Right ventricle myocardium inferior (tissue), 1 donor: Measurements from ENCODE around the gene TCF4. TPM values are rescaled to one million over a fixed set of nuclear protein-coding genes. Genes with fewer than 3 reads are reported as not detected.

Experiments
- ATAC-seq: fragments of 200-7000 bp; cut with Tn5 transposase; one replicate; pipeline ENCODE4 v1.9.1; 2020; ENCODE audit warnings: mild to moderate bottlenecking, moderate library complexity
- DNase-seq: peaks from one replicate; pipeline ENCODE4 v3.0.0; 2021; ENCODE audit errors: missing footprints
- intact Hi-C: fragments of 100-400 bp; cut with DNase I; formaldehyde crosslinking; loops from one replicate; pipeline ENCODE4 v1.11.0; 2022
- total RNA-seq: library from RNA; stranded (reverse); fragmentation: NEBNext Ultra II Directional; extraction: Animal tissue kit (Norgen Biotek cat#: 25700); gene quantifications from one replicate; pipeline ENCODE4 v1.2.1, GENCODE V29; 2021
- donor health status: DM: no; HTN: yes; CAD: no; lungs with severe emphysema.

Gene TCF4
- total RNA-seq, 1 donor from 2014 or later: 57.8 TPM

GRCh38 chr18:55407774-55408535 is 180.0 kb downstream of the TCF4 start:
- intact Hi-C loops: no loop called here
- DNase-seq (no peak), ATAC-seq (no peak)

- ATAC-seq (no peak), DNase-seq (no peak)
- intact Hi-C loops: no loop called here
Measured at GRCh38 chr18:55407191-55407590, 180.8 kb downstream of the TCF4 start.

DNA sequence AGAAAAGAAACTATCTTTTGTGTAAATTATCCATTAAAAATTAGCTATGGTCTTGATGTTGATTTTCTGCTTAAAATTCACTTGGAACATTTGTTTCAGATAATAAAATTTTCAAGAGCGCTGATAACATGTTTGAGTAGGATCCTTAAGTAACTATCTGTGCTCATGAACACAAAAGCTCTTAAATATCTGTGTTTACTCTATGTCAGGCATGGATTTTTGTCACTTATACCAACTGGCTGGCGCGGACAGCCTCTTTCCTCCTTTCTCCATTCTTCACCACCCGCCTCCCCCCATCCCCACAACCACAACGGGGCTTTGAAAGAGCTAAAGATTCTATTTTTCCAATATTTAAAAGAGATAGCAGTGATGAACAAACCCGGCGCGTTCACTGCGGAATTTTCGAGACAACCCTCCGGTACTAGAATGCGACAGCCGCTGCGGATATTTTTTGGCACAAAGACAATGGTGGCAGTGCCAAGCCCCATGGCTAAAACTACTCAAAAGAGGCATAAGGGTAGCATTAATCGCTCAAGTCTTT is 181.5 kb downstream of the TCF4 start:
- ATAC-seq (no peak), DNase-seq (no peak)
- intact Hi-C loops: no loop called here

GRCh38 chr18:55405893-55406406 is 182.0 kb downstream of the TCF4 start:
- DNase-seq (peak; percentile 90), ATAC-seq (peak; percentile 93)
- intact Hi-C loops: no loop called here

DNA sequence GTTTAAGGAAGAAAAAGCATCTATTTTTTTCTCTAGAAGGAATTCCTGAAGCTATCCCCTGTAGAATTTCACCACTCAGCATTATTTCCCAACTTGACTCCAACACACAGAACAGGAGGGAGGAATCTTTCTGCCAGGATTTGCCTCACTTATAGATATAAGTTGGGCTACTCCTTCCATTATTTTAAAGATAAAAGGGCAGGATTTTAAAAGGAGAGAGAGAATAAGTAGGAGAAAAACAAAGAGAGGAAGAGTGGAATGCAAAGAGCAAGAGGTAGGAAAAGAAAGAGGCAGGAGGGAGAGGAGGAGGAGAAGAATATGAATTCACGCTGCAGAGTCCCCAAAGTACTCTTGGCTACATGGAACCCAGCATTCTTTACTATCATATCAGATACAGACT is 182.5 kb downstream of the TCF4 start:
- peak; percentile 4 for ATAC-seq
- intact Hi-C loops: no loop called here
- no peak for DNase-seq

GRCh38 chr18:55404832-55405465 is 183.0 kb downstream of the TCF4 start:
- DNase-seq: no peak
- intact Hi-C loops: loop anchor here (5.0 kb wide), 5 partner anchors 63 to 372 kb away; partner anchors contain the start of gene TCF4
- ATAC-seq: no peak

DNA sequence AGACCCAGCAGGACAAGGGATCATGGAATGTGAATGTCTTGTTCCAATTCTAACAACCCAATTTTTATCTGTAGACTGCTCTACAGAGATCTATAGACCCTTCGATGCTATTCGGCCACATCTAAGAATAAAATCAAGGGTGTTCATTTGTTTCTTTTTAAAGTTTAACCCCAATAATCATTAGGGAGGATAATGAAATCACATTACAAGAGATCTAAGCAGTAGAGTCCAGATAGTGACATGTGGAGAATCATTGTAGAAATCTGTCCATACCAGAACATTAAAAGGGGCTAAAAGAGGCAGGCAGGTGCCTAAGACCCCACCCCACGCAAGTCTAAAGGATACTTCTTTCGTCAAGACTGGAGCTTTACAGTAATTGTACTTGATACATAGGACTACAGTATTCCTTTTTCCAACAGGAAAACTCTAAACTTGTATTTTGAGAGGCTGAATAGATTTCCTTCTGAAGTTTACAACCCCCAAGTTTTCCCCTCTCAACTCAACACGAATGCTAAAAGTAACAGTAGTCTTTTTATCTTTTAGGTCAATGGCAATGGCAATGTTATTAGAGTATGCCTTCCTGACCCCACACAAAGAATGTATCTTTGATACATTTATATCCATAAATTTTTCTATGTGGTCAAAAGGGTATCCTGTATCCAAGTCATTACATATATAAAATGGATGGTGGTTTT is 183.7 kb downstream of the TCF4 start:
- ATAC-seq (no peak), DNase-seq (no peak)
- intact Hi-C loops: loop anchor here (5.0 kb wide), 5 partner anchors 62 to 373 kb away; partner anchors contain the start of gene TCF4

DNA sequence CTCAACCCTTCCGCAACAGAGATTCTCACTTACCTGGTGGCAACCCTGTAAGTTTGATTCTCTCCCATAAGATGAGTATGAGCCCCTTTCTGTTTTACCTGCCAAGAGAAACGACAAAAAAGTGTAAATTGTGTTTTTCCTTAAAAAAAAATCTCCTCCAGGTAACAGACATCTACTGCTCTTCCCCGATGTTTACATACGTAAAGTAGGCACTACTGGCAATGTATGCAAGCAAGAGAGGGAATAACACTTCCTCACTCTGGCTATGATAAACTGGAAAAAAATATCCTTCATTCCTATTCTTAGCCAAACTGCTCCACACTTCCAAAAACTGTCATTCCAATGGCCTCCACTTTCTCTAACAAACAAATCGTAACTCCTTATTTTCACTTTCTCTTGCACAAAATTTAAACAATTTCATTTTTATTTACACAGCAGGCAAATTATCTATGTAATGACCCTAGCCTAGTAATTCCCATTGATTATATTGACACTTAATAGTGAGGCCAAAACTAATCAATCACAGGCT is 184.5 kb downstream of the TCF4 start:
- no peak for ATAC-seq
- no peak for DNase-seq
- intact Hi-C loops: loop anchor here (5.0 kb wide), 5 partner anchors 61 to 374 kb away; partner anchors contain the start of gene TCF4

DNA sequence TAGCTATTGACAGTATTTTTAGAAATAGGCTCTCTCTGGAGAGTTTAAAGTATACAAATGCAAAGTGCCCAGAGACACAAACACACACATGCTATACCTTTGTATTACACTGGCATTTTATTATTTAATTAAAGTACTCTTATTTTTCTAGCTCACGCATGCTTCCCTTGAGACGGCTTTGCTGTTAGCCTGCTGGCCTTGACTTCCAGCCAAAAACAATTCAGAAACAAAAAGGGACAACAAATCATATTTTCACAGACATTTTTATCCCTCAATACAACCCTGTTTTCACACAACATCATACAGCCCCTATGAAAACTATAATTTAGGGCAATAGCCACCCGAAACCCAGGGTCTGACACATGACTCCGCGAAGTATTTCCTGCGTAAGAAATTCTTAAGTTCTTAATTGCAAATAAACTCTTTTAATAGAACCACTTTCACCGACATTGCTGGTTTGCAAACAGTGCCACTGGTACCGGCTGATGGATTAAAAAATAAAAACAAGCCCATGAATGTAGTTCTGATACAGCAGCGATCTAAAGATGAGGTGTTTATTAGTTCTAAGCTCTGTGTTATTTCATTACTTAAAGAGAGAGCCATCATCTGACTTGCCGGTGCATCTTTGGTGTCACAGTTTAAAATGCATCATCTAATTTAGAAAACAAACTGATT is 185.1 kb downstream of the TCF4 start:
- DNase-seq (no peak), ATAC-seq (no peak)
- intact Hi-C loops: loop anchor here (5.0 kb wide), 5 partner anchors 61 to 374 kb away; partner anchors contain the start of gene TCF4

- DNase-seq: no peak
- ATAC-seq: peak; percentile 44
- intact Hi-C loops: loop anchor here (5.0 kb wide), 5 partner anchors 59 to 376 kb away; partner anchors contain the start of gene TCF4
Measured at GRCh38 chr18:55401638-55402191, 186.3 kb downstream of the TCF4 start.

DNA sequence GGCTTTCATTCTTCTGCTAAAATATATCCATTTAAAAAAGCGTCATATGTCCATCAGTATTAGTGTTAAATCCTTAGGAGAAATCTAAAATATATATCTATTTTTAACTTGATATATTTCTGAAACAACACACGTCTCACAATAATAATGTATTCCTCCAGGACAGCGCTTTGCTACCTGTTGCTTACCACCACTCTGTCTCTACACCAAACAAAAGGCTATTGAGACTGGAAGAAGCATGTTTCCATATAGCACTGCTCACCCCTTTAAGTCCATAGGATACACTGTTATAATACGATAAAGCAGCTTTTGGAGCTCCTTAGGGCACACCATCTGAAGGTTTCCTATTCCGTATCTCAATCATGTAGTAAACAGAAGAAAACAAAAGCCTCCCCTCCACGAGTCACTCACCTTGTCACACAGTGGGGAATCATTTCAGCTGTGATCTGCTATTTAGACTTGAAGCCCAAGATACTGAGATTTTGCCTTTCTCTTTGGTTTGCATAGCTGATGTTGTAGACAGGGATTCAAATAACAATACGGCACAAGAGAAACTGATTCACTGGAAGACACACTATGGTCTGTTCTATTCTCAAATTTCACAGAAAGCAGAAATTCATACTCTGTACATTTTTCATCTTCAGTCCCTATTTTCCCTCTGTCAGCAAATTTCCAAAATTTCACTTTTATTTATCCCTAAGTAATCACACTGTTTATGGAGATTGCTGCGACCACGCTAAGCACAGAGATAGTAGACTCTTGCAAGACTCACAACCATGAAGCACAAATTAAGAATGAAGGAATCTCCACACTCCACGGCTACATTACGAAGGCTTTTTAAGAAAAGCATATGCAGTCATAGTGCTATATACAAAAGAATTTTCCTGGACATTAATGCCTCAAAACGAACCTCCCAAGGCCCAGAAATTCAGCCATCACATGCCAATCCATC is 187.1 kb downstream of the TCF4 start:
- intact Hi-C loops: loop anchor here (5.0 kb wide), 5 partner anchors 59 to 376 kb away; partner anchors contain the start of gene TCF4

DNA sequence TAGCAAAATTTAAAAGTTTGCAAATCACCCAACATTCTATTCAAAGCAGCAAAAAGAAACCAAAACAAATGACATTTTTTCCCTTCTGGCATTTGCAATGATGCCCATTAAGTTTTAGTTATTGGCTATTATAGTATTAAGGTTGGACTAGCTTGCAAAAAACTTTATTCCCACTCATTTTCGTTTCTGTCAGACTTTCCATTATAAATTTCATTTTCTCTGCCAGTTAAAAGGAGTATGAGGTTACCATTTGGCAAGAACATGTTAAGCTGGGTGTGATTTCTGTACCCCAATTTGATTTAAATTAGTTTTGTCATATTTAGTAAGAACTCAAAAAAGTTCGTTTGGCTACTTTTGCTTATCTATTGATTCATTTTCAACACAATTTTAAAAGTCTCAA is 187.9 kb downstream of the TCF4 start:
- no peak for DNase-seq
- no peak for ATAC-seq
- intact Hi-C loops: loop anchor here (5.0 kb wide), 5 partner anchors 58 to 377 kb away; partner anchors contain the start of gene TCF4

More for the DNA sequence above, 187.1 kb downstream of the TCF4 start:
- ATAC-seq (peak; percentile 2), DNase-seq (no peak)

DNA sequence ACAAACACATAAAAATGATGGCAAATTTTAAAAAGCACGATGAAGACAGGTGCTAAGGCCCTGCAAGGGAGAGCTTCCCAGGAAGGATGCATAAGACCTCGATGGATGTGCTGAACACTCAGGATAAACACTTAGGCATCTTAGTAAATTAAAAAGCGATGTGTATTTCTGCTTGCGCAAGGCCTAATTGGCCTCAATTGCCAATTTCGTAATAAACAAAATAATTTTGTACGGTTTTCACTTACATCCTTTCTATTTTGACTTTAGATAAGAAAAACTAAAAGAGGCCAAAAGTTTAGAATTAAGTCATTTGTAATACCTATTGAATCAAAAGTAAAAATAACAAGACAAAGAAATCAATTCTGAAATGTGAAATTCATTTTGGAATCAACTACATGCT is 189.1 kb downstream of the TCF4 start:
- intact Hi-C loops: no loop called here
- ATAC-seq: no peak
- DNase-seq: no peak

DNA sequence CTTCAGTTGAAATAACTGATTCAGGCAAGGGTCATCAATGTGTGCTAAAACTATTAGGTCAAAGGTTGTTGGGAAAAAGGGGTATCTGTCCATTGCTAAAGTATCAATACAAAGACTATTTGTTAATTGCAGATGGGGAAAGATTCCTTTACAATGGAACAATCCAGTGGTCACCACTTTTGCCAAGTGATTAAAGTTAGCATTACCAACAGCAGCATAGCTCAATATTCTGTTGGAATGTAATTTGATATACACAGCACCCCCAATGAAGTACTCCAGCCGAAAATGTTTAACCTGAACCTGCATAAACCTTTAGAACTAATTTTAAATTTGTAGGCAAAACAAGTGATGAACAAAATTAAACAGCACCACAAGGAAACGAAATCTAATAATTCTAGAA is 191.0 kb downstream of the TCF4 start:
- intact Hi-C loops: no loop called here
- no peak for ATAC-seq
- no peak for DNase-seq

GRCh38 chr18:55396267-55396905 is 191.6 kb downstream of the TCF4 start:
- intact Hi-C loops: no loop called here
- ATAC-seq: no peak
- no peak for DNase-seq

- intact Hi-C loops: no loop called here
- ATAC-seq (no peak), DNase-seq (no peak)
Measured at GRCh38 chr18:55395799-55396198, 192.2 kb downstream of the TCF4 start.
